Measurements from ENCODE around the gene NARS2. TPM values are rescaled to one million over a fixed set of nuclear protein-coding genes. Genes with fewer than 3 reads are reported as not detected.

NARS2 gene
- total RNA-seq, 1 experiment from 2014 or later: 48.5 TPM

GRCh38 chr11:78438298-78438975, 136.2 kb downstream of the NARS2 start:
- no peak for DNase-seq (ENCODE audit: low spot score)

- no peak for DNase-seq (ENCODE audit: low spot score)
These were observed 141.7 kb downstream of the NARS2 start for GRCh38 chr11:78432956-78433355.

- DNase-seq (ENCODE audit: low spot score): no peak
These were observed 142.6 kb downstream of the NARS2 start for GRCh38 chr11:78432058-78432515.

GRCh38 chr11:78429660-78430059, 145.0 kb downstream of the NARS2 start:
- no peak for DNase-seq (ENCODE audit: low spot score)

- DNase-seq (ENCODE audit: low spot score): no peak
These were observed 145.5 kb downstream of the NARS2 start for GRCh38 chr11:78429209-78429608.

- DNase-seq (ENCODE audit: low spot score): no peak
These were observed 145.9 kb downstream of the NARS2 start for GRCh38 chr11:78428773-78429172.

- DNase-seq (ENCODE audit: low spot score): no peak
These were observed 146.4 kb downstream of the NARS2 start for GRCh38 chr11:78428266-78428636.

GRCh38 chr11:78427615-78428265, 146.9 kb downstream of the NARS2 start:
- DNase-seq (ENCODE audit: low spot score): no peak

GRCh38 chr11:78426845-78427244, 147.8 kb downstream of the NARS2 start:
- no peak for DNase-seq (ENCODE audit: low spot score)

- no peak for DNase-seq (ENCODE audit: low spot score)
These were observed 149.1 kb downstream of the NARS2 start for GRCh38 chr11:78425399-78426070.

- DNase-seq (ENCODE audit: low spot score): no peak
These were observed 150.1 kb downstream of the NARS2 start for GRCh38 chr11:78424334-78425270.

GRCh38 chr11:78423241-78423640, 151.4 kb downstream of the NARS2 start:
- DNase-seq (ENCODE audit: low spot score): no peak

GRCh38 chr11:78420796-78421209, 153.9 kb downstream of the NARS2 start:
- peak; percentile 43 for DNase-seq (ENCODE audit: low spot score)

- DNase-seq (ENCODE audit: low spot score): peak; percentile 82
These were observed 154.4 kb downstream of the NARS2 start for GRCh38 chr11:78420255-78420764.

- DNase-seq (ENCODE audit: low spot score): peak; percentile 73
These were observed 155.3 kb downstream of the NARS2 start for GRCh38 chr11:78419327-78419726.

GRCh38 chr11:78418584-78419211, 156.0 kb downstream of the NARS2 start:
- DNase-seq (ENCODE audit: low spot score): no peak

- peak; percentile 44 for DNase-seq (ENCODE audit: low spot score)
These were observed 156.6 kb downstream of the NARS2 start for GRCh38 chr11:78417888-78418583.

GRCh38 chr11:78417175-78417887, 157.3 kb downstream of the NARS2 start, which contains the start of gene GAB2:
TSS of gene GAB2 (minus strand) at chr11:78417820. CDS start at chr11:78417720, 100 bp downstream.
- no peak for DNase-seq (ENCODE audit: low spot score)
